ENCODE results near the gene TRPM6.
"Not testable (repeated sequence)": the region's sequence is repeated elsewhere in the genome, so short reads cannot be mapped to it uniquely, and the experiment has no call there.

TRPM6 gene

GRCh38 chr9:74887041-74887980, at the start of gene TRPM6:
TRPM6 (minus strand) TSS chr9:74887921; CDS start chr9:74887856, 65 bp downstream.
- DNase-seq = peak; percentile 16

GRCh38 chr9:74935008-74935407, 47.3 kb upstream of the TRPM6 start:
- no peak for DNase-seq

DNA sequence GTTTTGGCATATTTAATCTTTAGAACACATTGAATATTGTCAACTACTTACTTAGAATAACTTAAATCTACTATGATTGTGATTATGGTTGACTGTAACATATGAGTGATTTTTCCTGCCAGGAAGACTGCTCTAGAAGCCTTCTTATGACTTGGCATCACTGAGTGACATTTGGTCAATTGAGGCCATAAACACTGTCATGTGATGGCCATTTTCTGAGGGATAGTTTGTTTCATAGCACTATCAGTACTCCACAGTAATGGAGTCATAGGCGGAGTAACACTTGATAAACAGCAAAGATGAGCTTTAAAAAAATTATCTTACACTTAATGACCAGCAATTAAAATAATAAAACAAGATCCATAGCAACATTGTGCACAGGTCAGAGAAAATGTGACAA, 34.0 kb upstream of the TRPM6 start:
- DNase-seq = no peak

DNA sequence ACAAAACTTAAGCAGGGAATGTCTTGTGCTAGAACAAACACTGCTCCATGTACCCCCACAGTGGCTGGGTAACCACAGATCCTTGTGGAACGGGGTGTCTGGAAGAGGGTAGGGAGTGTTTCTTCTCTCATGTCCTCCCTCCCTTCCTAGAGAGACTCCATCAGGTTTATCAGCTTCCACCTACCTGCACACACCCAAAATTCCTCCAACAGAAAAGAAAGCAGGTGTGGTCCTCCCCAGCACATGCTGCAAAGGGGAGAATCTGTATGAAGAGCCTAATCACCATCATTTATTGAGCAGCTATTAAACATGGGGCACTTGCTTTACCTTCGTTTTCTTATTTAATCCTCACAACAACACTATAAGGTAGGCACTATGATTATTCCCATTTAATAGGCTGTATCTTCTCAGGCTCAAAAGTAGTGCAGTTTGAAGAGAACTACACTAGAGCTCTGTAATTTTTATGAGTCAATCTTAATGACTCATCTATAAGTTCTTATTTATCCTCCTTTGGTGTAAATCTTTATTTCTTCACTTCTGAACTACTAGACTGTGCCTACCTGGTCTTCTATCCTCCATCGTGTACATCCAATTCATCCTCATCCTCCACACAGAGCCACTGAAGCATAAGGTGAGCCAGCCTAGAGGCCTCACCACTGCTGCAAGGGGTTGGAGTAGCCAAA, 33.4 kb upstream of the TRPM6 start:
- no peak for DNase-seq

GRCh38 chr9:74910036-74910435, 22.3 kb upstream of the TRPM6 start:
- no peak for DNase-seq

DNA sequence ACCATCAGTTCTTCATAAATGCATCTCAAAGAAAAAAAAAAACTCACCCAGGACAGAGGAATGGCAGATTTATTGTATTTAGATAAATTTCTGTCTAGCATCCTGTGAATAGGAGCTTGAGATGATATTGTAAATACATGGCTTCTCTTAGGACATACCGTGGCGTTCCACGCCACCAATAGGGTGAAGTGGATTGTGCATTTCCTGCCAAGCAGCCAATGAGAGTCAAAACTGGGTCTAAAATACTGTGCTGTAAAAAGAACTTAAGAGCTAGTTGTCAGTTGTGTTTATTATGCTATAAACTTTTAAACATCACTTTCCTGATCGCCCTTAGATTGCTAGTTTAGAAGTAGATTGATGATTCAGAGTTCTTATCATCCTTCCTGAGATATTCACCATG, 20.9 kb upstream of the TRPM6 start:
- no peak for DNase-seq

GRCh38 chr9:74907085-74907484, 19.4 kb upstream of the TRPM6 start:
- no peak for DNase-seq

DNA sequence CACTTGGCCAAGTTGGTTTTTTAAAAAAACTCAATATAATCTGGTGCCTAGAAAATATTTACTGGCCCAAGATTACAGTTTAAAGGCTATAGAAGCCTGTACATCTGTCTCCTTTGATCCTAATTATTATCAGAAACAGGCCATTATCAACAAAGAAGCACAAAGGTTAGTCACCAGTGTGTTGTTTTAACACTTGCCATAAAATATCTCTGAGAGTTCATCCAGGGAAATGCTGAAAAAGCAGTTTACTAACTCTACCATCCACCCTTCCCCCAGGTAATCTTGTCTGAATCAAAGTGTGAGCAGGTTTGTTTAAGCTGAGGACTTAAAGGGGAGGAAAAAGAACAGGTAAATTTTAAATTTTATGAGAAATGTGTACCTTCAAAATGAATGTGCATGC, 13.3 kb upstream of the TRPM6 start:
- no peak for DNase-seq

DNA sequence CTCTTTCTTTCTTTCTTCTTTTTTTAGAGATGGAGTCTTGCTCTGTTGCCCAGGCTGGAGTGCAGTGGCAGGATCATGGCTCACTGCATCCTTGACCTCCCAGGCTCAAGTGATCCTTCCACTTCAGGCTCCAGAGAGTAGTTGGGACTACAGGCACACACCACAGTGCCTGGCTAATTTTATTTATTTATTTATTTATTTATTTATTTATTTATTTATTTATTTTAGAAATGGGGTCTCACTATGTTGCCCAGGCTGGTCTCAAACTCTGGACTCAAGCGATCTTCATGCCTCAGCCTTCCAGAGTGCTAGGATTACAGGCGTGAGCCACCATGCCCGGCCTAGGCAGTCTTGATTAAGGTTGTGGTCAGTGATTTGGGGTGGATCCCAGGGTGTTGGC, 728 bp upstream of the TRPM6 start:
- DNase-seq = not testable (repeated sequence)

GRCh38 chr9:74887981-74888370, 255 bp upstream of the TRPM6 start:
- DNase-seq = no peak

- no peak for DNase-seq
Observed at GRCh38 chr9:74876382-74876949, 11.3 kb downstream of the TRPM6 start.

DNA sequence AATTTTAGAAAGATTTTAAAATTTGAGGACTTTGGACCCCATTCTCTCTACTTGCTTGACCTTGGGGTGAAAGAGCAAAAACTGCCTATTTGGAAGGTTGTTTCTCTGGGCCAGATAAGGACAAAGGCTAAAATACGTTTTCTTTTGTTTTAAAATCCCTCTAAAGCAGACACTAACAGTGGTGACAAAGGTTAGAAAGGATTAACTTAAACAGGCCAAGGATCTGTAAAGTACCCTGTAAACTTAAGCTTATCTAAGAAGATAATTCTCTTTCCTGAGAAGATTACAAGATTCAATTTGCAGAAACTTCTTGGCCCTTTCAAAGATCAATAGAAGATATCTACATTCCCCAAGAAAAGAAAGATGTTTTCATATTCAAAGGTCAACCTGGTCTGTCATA, 12.1 kb downstream of the TRPM6 start:
- no peak for DNase-seq

- DNase-seq = no peak
Observed at GRCh38 chr9:74874220-74874619, 13.5 kb downstream of the TRPM6 start.

GRCh38 chr9:74872619-74873233, 15.0 kb downstream of the TRPM6 start:
- DNase-seq = no peak

DNA sequence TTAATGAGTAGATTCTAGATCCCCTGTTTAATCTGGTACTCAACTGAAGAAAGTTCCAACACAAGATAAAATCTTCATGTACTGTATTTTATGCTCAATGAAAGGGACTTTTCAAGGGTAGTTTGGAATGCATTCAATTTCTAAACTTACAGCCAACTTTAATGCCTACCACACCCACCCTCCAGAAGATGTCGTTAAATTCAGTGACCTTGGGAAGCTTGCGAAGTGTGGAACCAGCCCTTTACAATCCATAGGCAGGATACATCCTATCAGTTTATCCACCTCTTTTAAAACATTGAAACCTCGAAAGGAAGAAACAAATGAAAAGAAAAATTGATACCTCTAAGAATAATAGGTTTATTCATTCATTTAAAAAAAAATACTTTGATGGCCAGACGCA, 20.2 kb downstream of the TRPM6 start:
- DNase-seq = no peak

DNA sequence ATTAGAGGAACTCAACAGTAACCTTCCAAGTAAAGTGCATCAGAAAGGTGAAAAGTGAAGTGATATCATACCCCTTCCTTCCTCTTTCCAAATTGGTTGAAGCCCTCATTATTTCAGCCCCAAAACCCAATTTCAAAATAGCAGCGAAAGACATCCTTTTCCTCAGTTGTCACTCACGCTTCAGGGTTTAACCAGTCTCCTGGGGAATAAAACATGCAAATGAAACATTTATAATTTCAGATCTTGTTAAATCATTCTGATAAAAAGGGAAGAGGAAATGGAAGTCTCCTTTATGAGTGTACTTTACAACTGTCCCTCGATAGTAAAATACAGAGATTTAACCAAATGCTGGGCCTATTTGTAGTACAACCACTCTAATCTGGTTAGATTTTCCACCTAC, 22.5 kb downstream of the TRPM6 start:
- no peak for DNase-seq

- DNase-seq = no peak
Observed at GRCh38 chr9:74861773-74862474, 25.8 kb downstream of the TRPM6 start.

- no peak for DNase-seq
Observed at GRCh38 chr9:74861071-74861470, 26.6 kb downstream of the TRPM6 start.

DNA sequence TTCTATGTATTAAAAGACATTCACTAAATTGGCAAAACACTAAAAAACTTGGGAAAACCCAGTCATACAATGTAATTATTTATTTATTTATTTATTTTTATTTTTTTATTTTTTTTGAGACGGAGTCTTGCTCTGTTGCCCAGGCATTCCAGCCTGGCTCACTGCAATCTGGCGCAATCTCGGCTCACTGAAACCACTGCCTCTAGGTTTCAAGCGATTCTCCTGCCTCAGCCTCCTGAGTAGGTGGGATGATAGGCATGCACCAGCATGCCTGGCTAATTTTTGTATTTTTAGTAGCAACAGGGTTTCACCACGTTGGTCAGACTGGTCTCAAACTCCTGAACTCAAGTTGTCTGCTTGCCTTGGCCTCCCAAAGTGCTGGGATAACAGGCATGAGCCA, 27.5 kb downstream of the TRPM6 start:
- DNase-seq = not testable (repeated sequence)

GRCh38 chr9:74859786-74860185, 27.9 kb downstream of the TRPM6 start:
- no peak for DNase-seq

DNA sequence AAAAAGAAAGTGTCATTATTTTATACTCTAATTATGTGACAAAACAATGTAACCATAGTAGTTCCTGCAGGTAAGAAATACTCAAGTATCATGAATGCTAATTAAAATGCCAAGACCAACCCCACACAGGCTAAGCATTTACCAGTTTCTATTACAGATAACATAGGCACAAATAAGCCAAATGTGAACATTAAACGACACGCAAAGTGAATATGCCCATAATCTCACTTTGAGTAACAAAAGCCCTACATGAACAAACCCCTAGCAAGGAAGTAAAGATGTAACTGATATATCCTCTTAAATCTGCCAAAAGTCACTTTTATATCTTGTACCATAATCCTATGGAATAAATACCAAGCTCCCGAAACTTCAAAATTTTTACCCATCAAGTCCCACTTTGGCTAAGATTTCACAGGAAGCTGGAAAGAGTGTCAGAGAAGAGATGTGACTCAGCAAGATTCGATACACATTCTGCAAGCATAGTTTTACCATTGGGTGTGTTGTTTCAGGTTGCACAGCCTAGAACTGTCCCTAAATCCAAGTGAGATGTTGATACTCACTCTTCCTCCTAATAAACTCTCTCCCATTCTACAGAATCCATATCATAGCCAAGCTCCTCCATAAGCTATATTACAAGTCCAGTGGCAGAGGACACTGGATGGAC, 28.8 kb downstream of the TRPM6 start:
- DNase-seq = no peak

DNA sequence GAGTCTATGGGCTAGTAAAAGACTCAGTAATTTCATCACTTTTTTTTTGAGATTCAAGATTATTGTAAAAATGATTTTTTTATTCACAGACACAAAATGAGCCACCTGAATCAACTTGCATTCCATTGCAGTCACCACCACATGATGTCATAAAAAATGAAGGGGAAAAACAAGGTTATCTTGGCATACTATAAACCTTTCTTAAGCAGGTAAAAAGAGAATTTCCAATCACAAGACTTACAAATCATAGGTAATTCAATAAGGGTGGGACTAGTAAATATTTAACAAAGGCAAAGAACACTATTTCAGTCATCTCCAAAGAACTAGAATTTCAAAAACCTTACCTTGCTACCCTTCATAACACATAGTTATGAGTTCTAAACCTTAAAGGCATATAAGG, 30.7 kb downstream of the TRPM6 start:
- DNase-seq = no peak

All from RPMI8226 (cell line).